ENCODE measurements around the gene FAM181B. TPM values are rescaled to one million over a fixed set of nuclear protein-coding genes. Genes with fewer than 3 reads are reported as not detected.

FAM181B gene
- total RNA-seq, 4 donors from 2014 or later, result 0.55 to 0.64 TPM; not detected in 2

DNA sequence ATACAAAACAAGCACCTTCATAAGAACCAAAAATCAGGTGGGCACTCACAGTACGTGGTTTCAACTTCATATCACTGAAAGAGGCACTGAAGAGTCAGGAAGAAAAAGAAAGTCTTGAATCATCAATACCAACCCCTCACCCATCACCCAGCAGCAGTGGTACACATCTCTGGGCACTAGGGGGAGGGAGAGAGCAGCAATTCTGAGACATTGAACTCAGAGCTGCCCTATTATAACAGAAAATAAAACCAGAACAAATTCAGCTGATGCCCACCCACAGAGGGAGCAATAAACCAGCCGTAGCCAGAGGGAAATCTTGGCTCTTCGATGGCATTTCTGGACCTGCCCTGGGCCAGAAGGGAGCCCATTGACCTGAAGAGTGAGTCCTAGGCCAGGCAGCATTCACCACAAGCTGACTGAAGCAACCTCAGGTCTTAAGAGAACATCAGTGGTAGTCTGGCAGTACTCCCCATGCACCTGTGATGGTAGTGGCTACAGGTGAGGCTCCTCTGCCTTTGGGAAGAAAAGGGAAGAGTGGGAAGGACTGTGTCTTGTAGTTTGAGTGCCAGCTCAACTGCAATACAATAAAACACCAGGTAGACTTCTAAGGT is 42.2 kb upstream of the FAM181B start:
- no peaks in the 10 kb centered on the region for H3K36me3 ChIP-seq
- DNase-seq, result peak; percentile 40
- H3K27me3 ChIP-seq, result no peaks in the 10 kb centered on the region
- H3K27ac ChIP-seq, result no peak overlapping the region
- H3K9me3 ChIP-seq, result peaks cover 0 to 4% of the 10 kb centered on the region in 2 donors
- H3K4me1 ChIP-seq, result no peaks in the 10 kb centered on the region
- WGBS, 2 donors (ENCODE audit: low coverage in 1 of 2), result 28 to 57% methylated on average over 1 to 3 of the region's 3 CpGs
- intact Hi-C loops (cut with DNase I; ENCODE audit: low total_unique reads) (no loop called here), in situ Hi-C loops (cut with MboI; ENCODE audit: low pct_ligation_motif_present in 1 of 4, low pct_unique_long_range_greater_than_20kb in 1 of 4, low sequenced_read_pairs in 3 of 4) (no loop called here)
- TF ChIP-seq EP300 (IDR thresholded peaks at IDR 0.05; ENCODE audit: low read depth) (no peak), POLR2AphosphoS5 (IDR thresholded peaks at IDR 0.05) (no peak)
- TF ChIP-seq, protein P1, sequence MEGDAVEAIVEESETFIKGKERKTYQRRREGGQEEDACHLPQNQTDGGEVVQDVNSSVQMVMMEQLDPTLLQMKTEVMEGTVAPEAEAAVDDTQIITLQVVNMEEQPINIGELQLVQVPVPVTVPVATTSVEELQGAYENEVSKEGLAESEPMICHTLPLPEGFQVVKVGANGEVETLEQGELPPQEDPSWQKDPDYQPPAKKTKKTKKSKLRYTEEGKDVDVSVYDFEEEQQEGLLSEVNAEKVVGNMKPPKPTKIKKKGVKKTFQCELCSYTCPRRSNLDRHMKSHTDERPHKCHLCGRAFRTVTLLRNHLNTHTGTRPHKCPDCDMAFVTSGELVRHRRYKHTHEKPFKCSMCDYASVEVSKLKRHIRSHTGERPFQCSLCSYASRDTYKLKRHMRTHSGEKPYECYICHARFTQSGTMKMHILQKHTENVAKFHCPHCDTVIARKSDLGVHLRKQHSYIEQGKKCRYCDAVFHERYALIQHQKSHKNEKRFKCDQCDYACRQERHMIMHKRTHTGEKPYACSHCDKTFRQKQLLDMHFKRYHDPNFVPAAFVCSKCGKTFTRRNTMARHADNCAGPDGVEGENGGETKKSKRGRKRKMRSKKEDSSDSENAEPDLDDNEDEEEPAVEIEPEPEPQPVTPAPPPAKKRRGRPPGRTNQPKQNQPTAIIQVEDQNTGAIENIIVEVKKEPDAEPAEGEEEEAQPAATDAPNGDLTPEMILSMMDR (IDR thresholded peaks at IDR 0.05), result peak; percentile 37 to 56 (median 41)
- no peak overlapping the region for H3K4me3 ChIP-seq

DNA sequence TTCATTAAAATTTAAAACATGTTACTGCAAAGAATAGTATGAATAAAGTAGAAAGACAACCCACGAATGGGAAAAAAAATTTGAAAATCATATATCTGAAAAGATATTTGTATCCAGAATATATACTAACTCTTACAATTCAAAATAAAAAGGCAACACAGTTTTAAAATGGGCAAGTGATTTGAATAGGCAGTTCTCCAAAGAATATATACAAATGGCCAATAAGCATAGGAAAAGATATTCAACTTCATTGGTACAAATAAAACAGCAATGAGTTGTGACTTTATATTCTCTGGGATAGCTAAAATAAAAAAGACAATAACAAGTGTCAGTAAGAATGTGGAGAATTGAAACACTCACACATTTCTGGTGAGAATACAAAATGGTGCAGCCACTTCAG is 41.6 kb upstream of the FAM181B start:
- Histone ChIP-seq H3K9me3 (peaks cover 0 to 4% of the 10 kb centered on the region in 2 donors), H3K4me3 (no peak overlapping the region), H3K27ac (no peak overlapping the region), H3K27me3 (no peaks in the 10 kb centered on the region), H3K36me3 (no peaks in the 10 kb centered on the region), H3K4me1 (no peaks in the 10 kb centered on the region)
- DNase-seq, result no peak
- intact Hi-C loops (cut with DNase I; ENCODE audit: low total_unique reads) (no loop called here), in situ Hi-C loops (cut with MboI; ENCODE audit: low pct_ligation_motif_present in 1 of 4, low pct_unique_long_range_greater_than_20kb in 1 of 4, low sequenced_read_pairs in 3 of 4) (no loop called here)
- TF ChIP-seq EP300 (IDR thresholded peaks at IDR 0.05; ENCODE audit: low read depth) (no peak), POLR2AphosphoS5 (IDR thresholded peaks at IDR 0.05) (no peak), POLR2A (IDR thresholded peaks at IDR 0.05) (no peak)
- TF ChIP-seq, protein P1 (IDR thresholded peaks at IDR 0.05), result no peak
- WGBS, 2 donors (ENCODE audit: low coverage in 1 of 2), result 67 to 90% methylated on average over 1 of the region's 1 CpG

GRCh38 chr11:82771781-82772180 is 38.1 kb upstream of the FAM181B start:
- in situ Hi-C loops (cut with MboI; ENCODE audit: low pct_ligation_motif_present in 1 of 4, low pct_unique_long_range_greater_than_20kb in 1 of 4, low sequenced_read_pairs in 3 of 4), result no loop called here
- intact Hi-C loops (cut with DNase I; ENCODE audit: low total_unique reads), result no loop called here
- no peaks in the 10 kb centered on the region for H3K27me3 ChIP-seq
- TF ChIP-seq, protein P1 (IDR thresholded peaks at IDR 0.05), result no peak
- no peak for TF ChIP-seq EP300 (IDR thresholded peaks at IDR 0.05; ENCODE audit: low read depth)
- no peak for TF ChIP-seq POLR2AphosphoS5 (IDR thresholded peaks at IDR 0.05)
- no peak for TF ChIP-seq POLR2A (IDR thresholded peaks at IDR 0.05)
- H3K4me3 ChIP-seq, result no peak overlapping the region
- 73 to 75% methylated on average over 4 of the region's 4 CpGs for WGBS, 2 donors (ENCODE audit: low coverage in 1 of 2)
- H3K36me3 ChIP-seq, result no peaks in the 10 kb centered on the region
- H3K27ac ChIP-seq, result no peak overlapping the region
- peaks cover 0 to 4% of the 10 kb centered on the region in 2 donors for H3K9me3 ChIP-seq
- H3K4me1 ChIP-seq, result peaks cover 0 to 6% (median 0%) of the 10 kb centered on the region in 4 donors
- DNase-seq, result no peak

DNA sequence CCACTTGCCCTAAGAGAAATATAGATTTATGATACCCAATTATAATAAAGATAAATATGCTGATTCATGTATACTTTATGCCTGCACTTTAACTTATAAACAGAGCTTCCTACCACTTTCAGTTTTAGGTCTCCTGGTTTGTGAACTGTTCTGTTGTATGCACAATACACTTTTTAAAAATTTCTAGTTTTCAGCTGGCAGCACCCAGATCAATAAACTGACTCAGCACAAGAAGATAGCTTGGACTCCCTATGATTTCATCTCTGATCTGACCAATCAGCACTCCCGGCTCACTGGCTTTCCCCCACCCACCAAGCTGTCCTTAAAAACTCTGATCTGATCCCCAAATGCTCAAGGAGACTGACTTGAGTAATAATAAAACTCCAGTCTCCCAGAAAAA is 33.5 kb upstream of the FAM181B start:
- TF ChIP-seq, protein P1 (IDR thresholded peaks at IDR 0.05), result no peak
- TF ChIP-seq EP300 (IDR thresholded peaks at IDR 0.05; ENCODE audit: low read depth), result no peak
- no peak for TF ChIP-seq POLR2AphosphoS5 (IDR thresholded peaks at IDR 0.05)
- no peak for TF ChIP-seq POLR2A (IDR thresholded peaks at IDR 0.05)
- Histone ChIP-seq H3K36me3 (no peaks in the 10 kb centered on the region), H3K4me3 (no peak overlapping the region), H3K4me1 (peaks cover 0 to 6% (median 0%) of the 10 kb centered on the region in 4 donors), H3K9me3 (no peaks in the 10 kb centered on the region), H3K27ac (no peak overlapping the region), H3K27me3 (no peaks in the 10 kb centered on the region)
- DNase-seq, result no peak
- in situ Hi-C loops (cut with MboI; ENCODE audit: low pct_ligation_motif_present in 1 of 4, low pct_unique_long_range_greater_than_20kb in 1 of 4, low sequenced_read_pairs in 3 of 4), result no loop called here
- 20 to 65% methylated on average over 1 of the region's 1 CpG for WGBS, 2 donors (ENCODE audit: low coverage in 1 of 2)
- intact Hi-C loops (cut with DNase I; ENCODE audit: low total_unique reads), result no loop called here
